Dermis lymphatic vessel endothelial cell (primary cell): Measurements from ENCODE around the gene ETNK2. TPM values are rescaled to one million over a fixed set of nuclear protein-coding genes. Genes with fewer than 3 reads are reported as not detected.

ENCODE experiments used
- total RNA-seq: library from RNA; depleted of rRNA; stranded (reverse); fragments of >200 nt; gene quantifications from 2 replicates; pipeline ENCODE4 v1.2.1, GENCODE V29; 2014

The ETNK2 gene
- total RNA-seq: 8.9 and 9.6 TPM in 2 replicates

GRCh38 chr1:204151552-204152309 is at the start of gene ETNK2:
Gene ETNK2, minus strand, starts transcription at chr1:204152044. Its CDS starts 192 bp downstream, at chr1:204151852.

GRCh38 chr1:204196068-204196795 is 44.4 kb upstream of the ETNK2 start, which contains the start of gene KISS1:
Gene KISS1, minus strand, starts transcription at chr1:204196491. Its CDS starts 3,615 bp downstream, at chr1:204192876.

GRCh38 chr1:204166219-204166618 is 14.4 kb upstream of the ETNK2 start, which contains the start of gene REN:
Gene REN, minus strand, starts transcription at chr1:204166337. Its CDS starts 44 bp downstream, at chr1:204166293.

Other genes with a start within 250 kb of the ETNK2 start
- gene SOX13, start 78.9 kb downstream of the ETNK2 start, total RNA-seq: 5.4 and 6.5 TPM in 2 replicates
- gene REN, start 14.3 kb upstream of the ETNK2 start, total RNA-seq: 0.11 TPM in 1 of 2 replicates, not detected in the other
- gene KISS1, start 44.4 kb upstream of the ETNK2 start, total RNA-seq: 0.33 TPM in 1 of 2 replicates, not detected in the other
- gene GOLT1A, start 61.9 kb upstream of the ETNK2 start, total RNA-seq: not detected in 2 replicates
- gene PLEKHA6, start 207.9 kb upstream of the ETNK2 start, total RNA-seq: under 0.01 and 0.43 TPM in 2 replicates